CD4-positive, alpha-beta T cell (primary cell): ENCODE measurements around the gene ANKS1B. TPM values are rescaled to one million over a fixed set of nuclear protein-coding genes. Genes with fewer than 3 reads are reported as not detected.

Experiments used
- ATAC-seq: fragments of 200-7000 bp; cut with Tn5 transposase; one replicate; pipeline ENCODE4 v1.10.0; 2022; ENCODE audit warnings: mild to moderate bottlenecking; ENCODE audit not compliant: poor library complexity
- CTCF ChIA-PET: fragments of 350-600 bp; sonication (Branson Sonifier 250); formaldehyde crosslinking; loops from one replicate; lab custom pipeline; 2021; ENCODE audit warnings: antibody characterized with exemption, inconsistent platforms; lab: Charles Lee
- POLR2A ChIA-PET: fragments of 350-600 bp; sonication (Branson Sonifier 250); formaldehyde crosslinking; loops from one replicate; lab custom pipeline; 2021; ENCODE audit warnings: antibody characterized with exemption, inconsistent platforms; lab: Charles Lee
- DNase-seq, 14 experiments: peaks; one replicate each; pipeline ENCODE4 v3.0.0-alpha.2; 2013 to 2020; ENCODE audit warnings: mixed read lengths in 2 of 14
- H3K27ac ChIP-seq, 2 donors: one replicate each; pipeline versions ENCODE4 v1.5.1 to v1.7.0; 2013; ENCODE audit warnings: low read length in 2 of 2, low read depth in 1 of 2, mild to moderate bottlenecking in 1 of 2
- H3K27me3 ChIP-seq, 2 experiments: 1 replicate in 1 of 2; 2 replicates in 1 of 2; pipeline versions ENCODE4 v1.6.1 to v1.7.0; 2013; ENCODE audit warnings: low read length in 2 of 2, control low read depth in 1 of 2, mild to moderate bottlenecking in 1 of 2, moderate library complexity in 1 of 2; ENCODE audit not compliant: insufficient read depth in 2 of 2, control insufficient read depth in 1 of 2
- H3K36me3 ChIP-seq: one replicate; pipeline ENCODE4 v1.6.1; 2013; ENCODE audit warnings: low read length, control low read depth; ENCODE audit not compliant: insufficient read depth
- H3K4me1 ChIP-seq: one replicate; pipeline ENCODE4 v1.6.1; 2013; ENCODE audit warnings: low read length, control low read depth; ENCODE audit not compliant: insufficient read depth
- H3K4me3 ChIP-seq: one replicate; pipeline ENCODE4 v1.5.1; 2013; ENCODE audit warnings: mild to moderate bottlenecking, low read length, moderate library complexity
- H3K9me3 ChIP-seq, 2 experiments: 1 replicate in 1 of 2; 2 replicates in 1 of 2; pipeline versions ENCODE4 v1.6.1 to v1.7.0; 2013; ENCODE audit warnings: low read length in 2 of 2, mild to moderate bottlenecking in 2 of 2, control low read depth in 1 of 2, moderate library complexity in 1 of 2; ENCODE audit not compliant: control insufficient read depth in 1 of 2, insufficient read depth in 1 of 2
- H3K27ac Mint-ChIP-seq: one replicate; pipeline ENCODE4 v1.8.0; 2020; ENCODE audit warnings: mixed read lengths
- H3K27me3 Mint-ChIP-seq: one replicate; pipeline ENCODE4 v1.8.0; 2021; ENCODE audit warnings: mixed read lengths
- H3K36me3 Mint-ChIP-seq: one replicate; pipeline ENCODE4 v1.8.0; 2021; ENCODE audit warnings: low read depth, mixed read lengths
- H3K4me1 Mint-ChIP-seq: one replicate; pipeline ENCODE4 v1.8.0; 2021; ENCODE audit warnings: low read depth, mixed read lengths
- H3K4me3 Mint-ChIP-seq: one replicate; pipeline ENCODE4 v1.8.0; 2020; ENCODE audit warnings: mild to moderate bottlenecking, mixed read lengths
- H3K9me3 Mint-ChIP-seq: one replicate; pipeline ENCODE4 v1.8.0; 2020; ENCODE audit warnings: mixed read lengths
- CTCF ChIP-seq: fragments of 200-600 bp; IDR thresholded peaks from one replicate; pipeline ENCODE4 v1.8.0; 2022; ENCODE audit warnings: antibody characterized with exemption, mild to moderate bottlenecking
- intact Hi-C, 2 experiments: fragments of 100-400 bp; cut with DNase I in 1 of 2; cut with micrococcal nuclease in 1 of 2; formaldehyde crosslinking; loops; one replicate each; pipeline versions ENCODE4 v1.15.1 to v1.9.0; 2023 to 2025; cut with DNase I, micrococcal nuclease
- total RNA-seq, 174 experiments: library from RNA in 2 of 174; stranded (reverse) in 2 of 174; gene quantifications; one replicate each; pipeline ENCODE4 v1.2.3 and lab custom pipeline; 2021 to 2026

ANKS1B gene
- total RNA-seq, 2 experiments from 2014 or later: 0.16 to 1.1 TPM

GRCh38 chr12:99898645-99899044 is 86.1 kb downstream of the ANKS1B start:
- no peak for ATAC-seq
- TF ChIP-seq CTCF: no peak
- CTCF ChIA-PET: no interaction called here
- POLR2A ChIA-PET: no interaction called here
- H3K9me3 Mint-ChIP-seq: peaks cover 2% of the 10 kb centered on the region
- H3K4me3 Mint-ChIP-seq: no peak overlapping the region
- H3K4me3 ChIP-seq: no peak overlapping the region
- no peaks in the 10 kb centered on the region for H3K9me3 ChIP-seq
- H3K27ac Mint-ChIP-seq: no peak overlapping the region
- no peaks in the 10 kb centered on the region for H3K4me1 ChIP-seq
- no peak for DNase-seq
- no peaks in the 10 kb centered on the region for H3K4me1 Mint-ChIP-seq
- intact Hi-C loops: no loop called here
- no peaks in the 10 kb centered on the region for H3K36me3 Mint-ChIP-seq
- no peaks in the 10 kb centered on the region for H3K27me3 Mint-ChIP-seq
- no peaks in the 10 kb centered on the region for H3K27me3 ChIP-seq
- H3K27ac ChIP-seq: no peak overlapping the region
- no peaks in the 10 kb centered on the region for H3K36me3 ChIP-seq

GRCh38 chr12:99879439-99879838 is 105.3 kb downstream of the ANKS1B start:
- TF ChIP-seq CTCF: no peak
- no peak overlapping the region for H3K4me3 ChIP-seq
- Mint-ChIP-seq H3K4me1 (no peaks in the 10 kb centered on the region), H3K27me3 (no peaks in the 10 kb centered on the region), H3K4me3 (no peak overlapping the region), H3K36me3 (no peaks in the 10 kb centered on the region), H3K9me3 (no peaks in the 10 kb centered on the region), H3K27ac (no peak overlapping the region)
- H3K27me3 ChIP-seq: no peaks in the 10 kb centered on the region
- no peaks in the 10 kb centered on the region for H3K4me1 ChIP-seq
- ChIA-PET POLR2A (no interaction called here), CTCF (no interaction called here)
- H3K9me3 ChIP-seq: no peaks in the 10 kb centered on the region
- H3K36me3 ChIP-seq: no peaks in the 10 kb centered on the region
- intact Hi-C loops: no loop called here
- DNase-seq (no peak), ATAC-seq (no peak)
- no peak overlapping the region for H3K27ac ChIP-seq

- TF ChIP-seq CTCF: no peak
- Histone ChIP-seq H3K4me3 (no peak overlapping the region), H3K9me3 (no peaks in the 10 kb centered on the region), H3K27me3 (no peaks in the 10 kb centered on the region), H3K27ac (no peak overlapping the region), H3K4me1 (no peaks in the 10 kb centered on the region), H3K36me3 (no peaks in the 10 kb centered on the region)
- CTCF ChIA-PET: no interaction called here
- Mint-ChIP-seq H3K36me3 (no peaks in the 10 kb centered on the region), H3K27ac (no peak overlapping the region), H3K27me3 (no peaks in the 10 kb centered on the region), H3K4me3 (no peak overlapping the region), H3K9me3 (peaks cover 2% of the 10 kb centered on the region), H3K4me1 (no peaks in the 10 kb centered on the region)
- ATAC-seq: no peak
- DNase-seq: no peak
- POLR2A ChIA-PET: no interaction called here
- intact Hi-C loops: no loop called here
Observed at GRCh38 chr12:99875081-99875480, 109.7 kb downstream of the ANKS1B start.
